ENCODE results near the gene PTPN2. TPM values are rescaled to one million over a fixed set of nuclear protein-coding genes. Genes with fewer than 3 reads are reported as not detected.

Gene PTPN2
- total RNA-seq, 1 experiment from 2014 or later, result 59.8 TPM

DNA sequence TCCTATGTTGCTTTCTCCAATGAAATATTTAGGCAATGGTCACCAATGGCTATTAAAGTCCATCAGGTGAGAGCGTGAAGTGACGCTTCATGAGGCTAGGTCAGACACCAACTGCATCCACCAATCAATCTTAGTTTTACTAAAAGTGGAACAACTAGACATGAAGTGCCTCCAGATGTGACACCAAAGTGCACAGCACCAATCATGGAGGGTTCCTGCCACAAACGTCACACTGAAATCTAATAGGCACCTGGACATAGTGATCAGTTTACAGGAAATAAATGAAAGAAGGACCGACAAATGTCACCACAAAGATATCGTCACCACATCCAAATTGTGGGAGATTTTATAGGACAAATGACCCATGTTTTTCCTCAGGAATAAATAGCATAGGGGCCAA is 110.7 kb downstream of the PTPN2 start:
- Histone ChIP-seq H3K27ac (ENCODE audit: low read length) (no peak overlapping the region), H3K4me2 (ENCODE audit: low read length) (no peak overlapping the region), H4K20me1 (ENCODE audit: low read length) (no peaks in the 10 kb centered on the region), H3K9ac (ENCODE audit: low read length) (no peak overlapping the region), H3K27me3 (ENCODE audit: low read length) (no peaks in the 10 kb centered on the region), H3F3A (ENCODE audit: low read length, unreplicated experiment) (no peaks in the 10 kb centered on the region), H3K4me3 (ENCODE audit: low read length) (no peak overlapping the region), H2AFZ (ENCODE audit: low read length) (no peak overlapping the region), H3K79me2 (ENCODE audit: low read length) (no peaks in the 10 kb centered on the region), H3K36me3 (ENCODE audit: low read depth, low read length) (no peaks in the 10 kb centered on the region), H3K4me1 (ENCODE audit: insufficient read depth, low read length) (no peaks in the 10 kb centered on the region; the same call in 1 of the 2 replicates), H3K9me2 (replicated peaks; ENCODE audit: low read length) (no peaks in the 10 kb centered on the region), H3K9me3 (ENCODE audit: low read length) (no peaks in the 10 kb centered on the region)
- DNase-seq, result no peak
- CTCF ChIA-PET, result no interaction called here
- no TSS peak for BruUV-seq (replicated peaks)
- intact Hi-C loops (cut with micrococcal nuclease), result no loop called here
- TF ChIP-seq EZH2 (IDR thresholded peaks at IDR 0.05; ENCODE audit: low read length, unreplicated experiment) (no peak), EZH2phosphoT487 (IDR thresholded peaks at IDR 0.05; ENCODE audit: borderline replicate concordance, low read length) (no peak)
- TF ChIP-seq, protein P1, sequence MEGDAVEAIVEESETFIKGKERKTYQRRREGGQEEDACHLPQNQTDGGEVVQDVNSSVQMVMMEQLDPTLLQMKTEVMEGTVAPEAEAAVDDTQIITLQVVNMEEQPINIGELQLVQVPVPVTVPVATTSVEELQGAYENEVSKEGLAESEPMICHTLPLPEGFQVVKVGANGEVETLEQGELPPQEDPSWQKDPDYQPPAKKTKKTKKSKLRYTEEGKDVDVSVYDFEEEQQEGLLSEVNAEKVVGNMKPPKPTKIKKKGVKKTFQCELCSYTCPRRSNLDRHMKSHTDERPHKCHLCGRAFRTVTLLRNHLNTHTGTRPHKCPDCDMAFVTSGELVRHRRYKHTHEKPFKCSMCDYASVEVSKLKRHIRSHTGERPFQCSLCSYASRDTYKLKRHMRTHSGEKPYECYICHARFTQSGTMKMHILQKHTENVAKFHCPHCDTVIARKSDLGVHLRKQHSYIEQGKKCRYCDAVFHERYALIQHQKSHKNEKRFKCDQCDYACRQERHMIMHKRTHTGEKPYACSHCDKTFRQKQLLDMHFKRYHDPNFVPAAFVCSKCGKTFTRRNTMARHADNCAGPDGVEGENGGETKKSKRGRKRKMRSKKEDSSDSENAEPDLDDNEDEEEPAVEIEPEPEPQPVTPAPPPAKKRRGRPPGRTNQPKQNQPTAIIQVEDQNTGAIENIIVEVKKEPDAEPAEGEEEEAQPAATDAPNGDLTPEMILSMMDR (conservative IDR thresholded peaks at IDR 0.05; ENCODE audit: low read depth, low read length), result no peak
- POLR2A ChIA-PET (ENCODE audit: unreplicated experiment), result no interaction called here
- ATAC-seq, result no peak

GRCh38 chr18:12772111-12772510 is 111.9 kb downstream of the PTPN2 start:
- H3K4me2 ChIP-seq (ENCODE audit: low read length), result no peak overlapping the region
- H3K79me2 ChIP-seq (ENCODE audit: low read length), result no peaks in the 10 kb centered on the region
- DNase-seq (no peak), ATAC-seq (no peak)
- no peaks in the 10 kb centered on the region for H4K20me1 ChIP-seq (ENCODE audit: low read length)
- ChIA-PET POLR2A (ENCODE audit: unreplicated experiment) (no interaction called here), CTCF (no interaction called here)
- H3K9me2 ChIP-seq (replicated peaks; ENCODE audit: low read length), result no peaks in the 10 kb centered on the region
- H3K27me3 ChIP-seq (ENCODE audit: low read length), result no peaks in the 10 kb centered on the region
- BruUV-seq (replicated peaks), result no TSS peak
- no peaks in the 10 kb centered on the region; the same call in 1 of the 2 replicates for H3K4me1 ChIP-seq (ENCODE audit: insufficient read depth, low read length)
- no peak for TF ChIP-seq EZH2phosphoT487 (IDR thresholded peaks at IDR 0.05; ENCODE audit: borderline replicate concordance, low read length)
- TF ChIP-seq, protein P1 (conservative IDR thresholded peaks at IDR 0.05; ENCODE audit: low read depth, low read length), result no peak
- TF ChIP-seq EZH2 (IDR thresholded peaks at IDR 0.05; ENCODE audit: low read length, unreplicated experiment), result no peak
- H3F3A ChIP-seq (ENCODE audit: low read length, unreplicated experiment), result no peaks in the 10 kb centered on the region
- no peak overlapping the region for H2AFZ ChIP-seq (ENCODE audit: low read length)
- H3K9ac ChIP-seq (ENCODE audit: low read length), result no peak overlapping the region
- no peaks in the 10 kb centered on the region for H3K36me3 ChIP-seq (ENCODE audit: low read depth, low read length)
- no peaks in the 10 kb centered on the region for H3K9me3 ChIP-seq (ENCODE audit: low read length)
- H3K4me3 ChIP-seq (ENCODE audit: low read length), result no peak overlapping the region
- H3K27ac ChIP-seq (ENCODE audit: low read length), result no peak overlapping the region
- intact Hi-C loops (cut with micrococcal nuclease), result no loop called here

DNA sequence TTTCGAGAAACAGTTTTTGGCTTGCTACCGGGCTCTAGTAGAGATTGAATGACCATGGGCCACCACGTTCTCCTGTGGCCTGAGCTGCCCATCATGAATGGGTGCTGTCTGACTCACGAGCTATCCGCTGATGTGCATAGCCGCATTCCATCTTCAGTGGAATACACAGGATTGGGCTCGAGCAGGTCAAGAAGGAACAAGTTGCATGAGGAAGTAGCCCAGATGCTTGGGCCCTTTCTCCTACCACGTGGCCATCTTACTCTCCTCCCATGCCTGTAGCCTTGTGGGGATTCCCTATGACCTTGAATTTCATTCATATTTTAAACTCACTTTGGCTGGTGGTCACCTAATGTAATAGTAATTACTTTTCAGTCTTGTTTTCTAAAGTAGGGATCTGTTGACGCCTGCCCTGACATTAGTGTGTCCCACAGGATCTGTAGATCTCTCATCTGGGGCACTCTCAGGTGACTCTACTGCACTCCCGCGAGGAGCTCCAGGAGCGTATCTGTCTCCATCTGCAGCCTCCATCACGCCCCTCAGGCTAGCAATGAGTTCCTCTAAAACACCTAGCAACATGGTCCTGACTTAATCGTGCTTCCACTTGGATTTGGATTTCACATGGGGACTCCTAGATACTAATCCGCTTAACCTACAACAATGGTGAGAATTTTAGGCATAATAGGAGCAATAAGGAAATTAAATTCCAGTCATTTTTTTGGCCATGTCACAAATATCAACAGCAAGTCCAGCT is 113.4 kb downstream of the PTPN2 start:
- H3K9me2 ChIP-seq (replicated peaks; ENCODE audit: low read length), result no peaks in the 10 kb centered on the region
- no peaks in the 10 kb centered on the region for H4K20me1 ChIP-seq (ENCODE audit: low read length)
- H3F3A ChIP-seq (ENCODE audit: low read length, unreplicated experiment), result no peaks in the 10 kb centered on the region
- H3K9ac ChIP-seq (ENCODE audit: low read length), result no peak overlapping the region
- no peaks in the 10 kb centered on the region for H3K36me3 ChIP-seq (ENCODE audit: low read depth, low read length)
- CTCF ChIA-PET, result no interaction called here
- no peaks in the 10 kb centered on the region; the same call in 1 of the 2 replicates for H3K4me1 ChIP-seq (ENCODE audit: insufficient read depth, low read length)
- DNase-seq (no peak), ATAC-seq (no peak)
- intact Hi-C loops (cut with micrococcal nuclease), result no loop called here
- no TSS peak for BruUV-seq (replicated peaks)
- H3K27ac ChIP-seq (ENCODE audit: low read length), result no peak overlapping the region
- no peak overlapping the region for H2AFZ ChIP-seq (ENCODE audit: low read length)
- no peaks in the 10 kb centered on the region for H3K79me2 ChIP-seq (ENCODE audit: low read length)
- no peak overlapping the region for H3K4me2 ChIP-seq (ENCODE audit: low read length)
- no peaks in the 10 kb centered on the region for H3K27me3 ChIP-seq (ENCODE audit: low read length)
- POLR2A ChIA-PET (ENCODE audit: unreplicated experiment), result interaction anchor here (0.6 kb wide), 1 partner anchor 113 kb away, joined by 3 read pairs; no protein-coding TSS in a partner anchor
- no peaks in the 10 kb centered on the region for H3K9me3 ChIP-seq (ENCODE audit: low read length)
- TF ChIP-seq, protein P1 (conservative IDR thresholded peaks at IDR 0.05; ENCODE audit: low read depth, low read length), result no peak
- no peak overlapping the region for H3K4me3 ChIP-seq (ENCODE audit: low read length)
